ENCODE measurements around the gene CYLD. TPM values are rescaled to one million over a fixed set of nuclear protein-coding genes. Genes with fewer than 3 reads are reported as not detected.
A peak's percentile ranks its signal among the peaks of the same experiment; 100 is the strongest.

The CYLD gene
- total RNA-seq (2014; rRNA removed; shearing (Covaris generic)) (17.4 and 30.9 TPM in 2 replicates), polyA plus RNA-seq (2016; fragmentation: Nextera tagmentation; extraction: Ambion mirVana) (5.7 and 6.9 TPM in 2 replicates)
- long read RNA-seq, partial matches to known transcripts: 1 of 3 reads
- long read RNA-seq, other reads (novel, unspliced or antisense): 1 of 3 reads

GRCh38 chr16:50741781-50742575, at the start of gene CYLD:
Gene CYLD (plus strand): TSS chr16:50742086. CDS start chr16:50749699, 7,613 bp downstream.
- H3K27me3 Mint-ChIP-seq (ENCODE audit: insufficient read depth, low read depth, poor library complexity): peaks cover 2% of the 10 kb centered on the region
- no peaks in the 10 kb centered on the region for H3K36me3 ChIP-seq (ENCODE audit: insufficient read depth)
- H3K79me2 ChIP-seq (replicated peaks; ENCODE audit: insufficient read depth): no peaks in the 10 kb centered on the region
- no peaks in the 10 kb centered on the region for H3K9me2 ChIP-seq (ENCODE audit: insufficient read depth)
- ATAC-seq: peak; percentile 97
- no peaks in the 10 kb centered on the region for H3K27me3 ChIP-seq (ENCODE audit: insufficient read depth)
- no peak within 1 kb of the TSS for H3K27ac ChIP-seq (ENCODE audit: low read depth)
- peak; percentile 100 for DNase-seq (ENCODE audit: low spot score)
- peak within 1 kb of the TSS; percentile 74 for H3K4me3 ChIP-seq
- peak within 1 kb of the TSS; percentile 74 for H3K4me2 ChIP-seq
- peaks cover 30% of the 10 kb centered on the region for H3K4me1 ChIP-seq (ENCODE audit: insufficient read depth)
- H3K27ac Mint-ChIP-seq: no peak within 1 kb of the TSS
- no peaks in the 10 kb centered on the region; the same call in 2 of the 3 replicates for H3K9me3 Mint-ChIP-seq
- no peaks in the 10 kb centered on the region for H3F3A ChIP-seq (replicated peaks; ENCODE audit: low read depth)
- peak within 1 kb of the TSS; percentile 84 for H2AFZ ChIP-seq
- no peaks in the 10 kb centered on the region; the same call in 2 of the 3 replicates for H3K36me3 Mint-ChIP-seq (ENCODE audit: low read depth)
- no peaks in the 10 kb centered on the region for H4K20me1 ChIP-seq (replicated peaks; ENCODE audit: insufficient read depth)
- peaks cover 34% of the 10 kb centered on the region for H3K4me1 Mint-ChIP-seq
- peak within 1 kb of the TSS; percentile 83 for H3K4me3 Mint-ChIP-seq
- TF ChIP-seq, protein P1, sequence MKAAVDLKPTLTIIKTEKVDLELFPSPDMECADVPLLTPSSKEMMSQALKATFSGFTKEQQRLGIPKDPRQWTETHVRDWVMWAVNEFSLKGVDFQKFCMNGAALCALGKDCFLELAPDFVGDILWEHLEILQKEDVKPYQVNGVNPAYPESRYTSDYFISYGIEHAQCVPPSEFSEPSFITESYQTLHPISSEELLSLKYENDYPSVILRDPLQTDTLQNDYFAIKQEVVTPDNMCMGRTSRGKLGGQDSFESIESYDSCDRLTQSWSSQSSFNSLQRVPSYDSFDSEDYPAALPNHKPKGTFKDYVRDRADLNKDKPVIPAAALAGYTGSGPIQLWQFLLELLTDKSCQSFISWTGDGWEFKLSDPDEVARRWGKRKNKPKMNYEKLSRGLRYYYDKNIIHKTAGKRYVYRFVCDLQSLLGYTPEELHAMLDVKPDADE (IDR thresholded peaks at IDR 0.05): peak; percentile 62; the same call in 1 of the 2 replicates
- TF ChIP-seq CREB1 (CRISPR knock-in tag; IDR thresholded peaks at IDR 0.05; ENCODE audit: low read depth) (peak; percentile 50; the same call in 1 of the 2 replicates), POLR2AphosphoS5 (IDR thresholded peaks at IDR 0.05; ENCODE audit: low read depth) (peak; percentile 42; the same call in 1 of the 2 replicates), EZH2phosphoT487 (IDR thresholded peaks at IDR 0.05; ENCODE audit: unreplicated experiment) (no peak), REST (IDR thresholded peaks at IDR 0.05; ENCODE audit: unreplicated experiment) (no peak)

DNA sequence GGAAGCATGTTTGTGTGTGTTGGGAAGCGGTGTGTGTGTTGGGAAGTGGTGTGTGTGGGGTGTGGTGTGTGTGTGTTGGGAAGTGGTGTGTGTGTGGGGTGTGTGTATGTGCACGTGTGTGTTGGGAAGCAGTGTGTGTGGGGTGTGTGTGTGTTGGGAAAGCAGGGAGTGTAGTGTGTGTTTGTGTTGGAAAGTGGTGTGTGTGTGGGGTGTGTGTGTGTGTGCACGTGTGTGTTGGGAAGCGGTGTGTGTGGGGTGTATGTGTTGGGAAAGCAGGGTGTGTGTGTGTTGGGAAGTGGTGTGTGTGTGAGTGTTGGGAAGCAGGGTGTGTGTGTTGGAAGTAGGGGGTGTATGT, 49.3 kb upstream of the CYLD start:
- no peaks in the 10 kb centered on the region for H3K36me3 Mint-ChIP-seq (ENCODE audit: low read depth)
- peak overlapping the region; percentile 81; the same call in 1 of the 2 replicates for H2AFZ ChIP-seq
- no peak overlapping the region for H3K27ac Mint-ChIP-seq
- H3K27ac ChIP-seq (ENCODE audit: low read depth): no peak overlapping the region
- H3K9me3 Mint-ChIP-seq: no peaks in the 10 kb centered on the region
- no peaks in the 10 kb centered on the region for H3K79me2 ChIP-seq (replicated peaks; ENCODE audit: insufficient read depth)
- peaks cover 3% of the 10 kb centered on the region for H3K4me1 Mint-ChIP-seq
- H3F3A ChIP-seq (replicated peaks; ENCODE audit: low read depth): no peaks in the 10 kb centered on the region
- no peaks in the 10 kb centered on the region for H3K9me2 ChIP-seq (ENCODE audit: insufficient read depth)
- H3K27me3 ChIP-seq (ENCODE audit: insufficient read depth): peaks cover 19% of the 10 kb centered on the region
- DNase-seq (ENCODE audit: low spot score): no peak
- peaks cover 24% of the 10 kb centered on the region for H3K27me3 Mint-ChIP-seq (ENCODE audit: insufficient read depth, low read depth, poor library complexity)
- H3K4me3 Mint-ChIP-seq: peak overlapping the region; percentile 69
- ATAC-seq: no peak
- H3K36me3 ChIP-seq (ENCODE audit: insufficient read depth): no peaks in the 10 kb centered on the region
- H3K4me2 ChIP-seq: peak overlapping the region; percentile 85; the same call in 1 of the 2 replicates
- H4K20me1 ChIP-seq (replicated peaks; ENCODE audit: insufficient read depth): no peaks in the 10 kb centered on the region
- H3K4me3 ChIP-seq: no peak overlapping the region
- H3K4me1 ChIP-seq (ENCODE audit: insufficient read depth): no peaks in the 10 kb centered on the region
- no peak for TF ChIP-seq CTCF (conservative IDR thresholded peaks at IDR 0.05; ENCODE audit: low read depth in 2 of 2)
- no peak for TF ChIP-seq CREB1 (CRISPR knock-in tag; IDR thresholded peaks at IDR 0.05; ENCODE audit: low read depth)
- TF ChIP-seq ZNF331 (CRISPR knock-in tag; IDR thresholded peaks at IDR 0.05; ENCODE audit: low read depth): no peak

All from GM23338 (cell line).